ENCODE results near the gene HTT-AS. TPM values are rescaled to one million over a fixed set of nuclear protein-coding genes. Genes with fewer than 3 reads are reported as not detected.
A peak's percentile ranks its signal among the peaks of the same experiment; 100 is the strongest.

The HTT-AS gene
- not detected for total RNA-seq

- ATAC-seq (replicated peaks in 1 of 2) (peak; percentile 85 to 88), DNase-seq (peak; percentile 95 to 96)
- no peaks in the 10 kb centered on the region for H3K9me3 Mint-ChIP-seq
- H3K4me1 Mint-ChIP-seq (ENCODE audit: low read depth), result peaks cover 39% of the 10 kb centered on the region
- peak within 1 kb of the TSS; percentile 92 for H3K27ac Mint-ChIP-seq
- peaks cover 1 to 6% of the 10 kb centered on the region in 2 donors for H3K36me3 Mint-ChIP-seq (ENCODE audit: insufficient read depth in 2 of 2)
- no peaks in the 10 kb centered on the region for H3K27me3 Mint-ChIP-seq (ENCODE audit: low read depth)
- peak within 1 kb of the TSS; percentile 97 for H3K4me3 Mint-ChIP-seq
Measured at GRCh38 chr4:3074078-3074845, at the start of gene HTT-AS, which contains the start of gene HTT. TSS of gene HTT-AS (minus strand) at chr4:3074538. TSS of gene HTT (plus strand) at chr4:3074681. CDS start at chr4:3074826, 145 bp downstream.

GRCh38 chr4:3123181-3123671, 48.9 kb upstream of the HTT-AS start:
- H3K27ac Mint-ChIP-seq, result no peak overlapping the region
- ATAC-seq (replicated peaks in 1 of 2) (no peak), DNase-seq (no peak)
- no peak overlapping the region for H3K4me3 Mint-ChIP-seq
- H3K36me3 Mint-ChIP-seq (ENCODE audit: insufficient read depth in 2 of 2), result peaks cover 10 to 21% of the 10 kb centered on the region in 2 donors
- no peaks in the 10 kb centered on the region for H3K9me3 Mint-ChIP-seq
- H3K4me1 Mint-ChIP-seq (ENCODE audit: low read depth), result peaks cover 28% of the 10 kb centered on the region
- no peaks in the 10 kb centered on the region for H3K27me3 Mint-ChIP-seq (ENCODE audit: low read depth)

DNA sequence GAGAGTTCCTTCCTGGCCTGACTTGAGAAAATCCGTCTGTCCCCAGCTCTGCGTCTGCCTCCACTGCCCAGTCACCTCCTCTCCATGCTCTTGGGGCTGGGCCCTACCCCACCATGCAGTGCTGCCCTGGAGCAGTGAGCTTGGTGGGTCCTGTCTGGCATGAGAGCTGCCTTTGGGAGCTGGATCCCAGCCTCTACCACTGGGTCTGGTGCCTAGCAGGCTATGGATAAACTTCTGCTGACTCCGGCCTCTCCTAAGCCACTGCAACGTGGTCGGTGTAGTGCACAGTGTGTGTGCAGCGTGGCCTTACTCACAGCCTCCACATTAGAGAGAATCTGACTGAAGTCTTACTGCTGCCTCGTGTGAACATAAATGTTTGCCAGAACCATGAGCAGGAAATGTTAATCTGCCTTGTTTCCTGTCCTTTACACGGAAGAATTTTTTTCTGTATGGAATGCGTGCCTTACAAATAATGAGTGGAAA, 47.8 kb upstream of the HTT-AS start:
- H3K27ac Mint-ChIP-seq, result peak overlapping the region; percentile 65
- H3K36me3 Mint-ChIP-seq (ENCODE audit: insufficient read depth in 2 of 2), result peaks cover 7 to 16% of the 10 kb centered on the region in 2 donors
- H3K4me3 Mint-ChIP-seq, result no peak overlapping the region
- DNase-seq (no peak), ATAC-seq (replicated peaks in 1 of 2) (peak in 1 of 2 donors; percentile 32)
- H3K4me1 Mint-ChIP-seq (ENCODE audit: low read depth), result peaks cover 28% of the 10 kb centered on the region
- H3K9me3 Mint-ChIP-seq, result no peaks in the 10 kb centered on the region
- H3K27me3 Mint-ChIP-seq (ENCODE audit: low read depth), result no peaks in the 10 kb centered on the region

DNA sequence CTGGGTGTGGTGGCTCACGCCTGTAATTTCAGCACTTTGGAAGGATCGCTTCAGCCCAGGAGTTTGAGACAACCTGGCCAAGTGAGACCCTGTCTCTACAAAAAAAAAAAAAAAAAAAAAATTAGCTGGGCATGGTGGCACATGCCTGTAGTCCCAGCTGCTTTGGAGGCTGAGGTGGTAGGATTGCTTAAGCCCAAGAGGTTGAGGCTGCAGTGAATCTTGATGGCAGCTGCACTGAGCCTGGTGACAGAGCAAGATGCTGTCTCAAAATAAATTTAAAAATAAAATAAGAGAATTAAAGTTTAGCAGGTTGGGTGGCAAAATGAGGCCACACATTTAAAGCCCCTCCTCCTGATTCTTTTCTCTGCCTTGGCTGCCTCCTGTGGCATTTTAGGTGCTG, 47.3 kb upstream of the HTT-AS start:
- H3K4me1 Mint-ChIP-seq (ENCODE audit: low read depth), result peaks cover 28% of the 10 kb centered on the region
- H3K4me3 Mint-ChIP-seq, result no peak overlapping the region
- no peaks in the 10 kb centered on the region for H3K27me3 Mint-ChIP-seq (ENCODE audit: low read depth)
- peaks cover 5 to 16% of the 10 kb centered on the region in 2 donors for H3K36me3 Mint-ChIP-seq (ENCODE audit: insufficient read depth in 2 of 2)
- H3K9me3 Mint-ChIP-seq, result no peaks in the 10 kb centered on the region
- no peak for DNase-seq
- H3K27ac Mint-ChIP-seq, result no peak overlapping the region
- ATAC-seq (replicated peaks in 1 of 2), result no peak

DNA sequence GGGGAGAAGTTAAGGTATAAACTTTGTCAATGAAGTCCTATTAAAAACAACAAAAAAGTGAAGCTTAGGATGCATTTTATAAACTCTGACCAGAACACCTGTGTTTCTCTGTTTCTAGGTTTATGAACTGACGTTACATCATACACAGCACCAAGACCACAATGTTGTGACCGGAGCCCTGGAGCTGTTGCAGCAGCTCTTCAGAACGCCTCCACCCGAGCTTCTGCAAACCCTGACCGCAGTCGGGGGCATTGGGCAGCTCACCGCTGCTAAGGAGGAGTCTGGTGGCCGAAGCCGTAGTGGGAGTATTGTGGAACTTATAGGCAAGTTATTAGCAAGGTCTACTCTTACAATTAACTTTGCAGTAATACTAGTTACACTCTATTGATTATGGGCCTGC, 46.8 kb upstream of the HTT-AS start:
- peaks cover 28% of the 10 kb centered on the region for H3K4me1 Mint-ChIP-seq (ENCODE audit: low read depth)
- DNase-seq, result no peak
- no peaks in the 10 kb centered on the region for H3K9me3 Mint-ChIP-seq
- no peak overlapping the region for H3K27ac Mint-ChIP-seq
- H3K36me3 Mint-ChIP-seq (ENCODE audit: insufficient read depth in 2 of 2), result peaks cover 5 to 19% of the 10 kb centered on the region in 2 donors
- ATAC-seq (replicated peaks in 1 of 2), result no peak
- no peak overlapping the region for H3K4me3 Mint-ChIP-seq
- no peaks in the 10 kb centered on the region for H3K27me3 Mint-ChIP-seq (ENCODE audit: low read depth)

DNA sequence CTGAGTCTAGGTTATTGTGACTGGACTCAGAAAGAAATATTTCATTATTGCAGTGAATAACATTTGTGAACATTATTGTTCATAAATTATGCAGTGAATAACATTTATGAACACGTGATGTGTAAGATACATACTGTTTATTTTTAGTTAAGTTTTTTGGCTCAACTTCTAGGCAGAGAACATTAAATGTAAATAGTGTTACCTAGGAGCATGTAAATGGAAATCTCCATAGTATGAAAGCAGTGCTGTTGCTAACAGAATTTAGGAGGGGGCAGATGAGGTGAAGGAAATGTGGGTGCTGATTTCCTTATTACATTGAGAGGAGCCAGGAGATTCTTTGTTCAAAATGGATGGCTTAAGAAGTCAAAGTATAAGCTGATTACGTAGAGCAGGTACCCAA, 45.1 kb upstream of the HTT-AS start:
- Mint-ChIP-seq H3K36me3 (ENCODE audit: insufficient read depth in 2 of 2) (peaks cover 9 to 23% of the 10 kb centered on the region in 2 donors), H3K4me1 (ENCODE audit: low read depth) (peaks cover 25% of the 10 kb centered on the region), H3K27ac (no peak overlapping the region), H3K9me3 (no peaks in the 10 kb centered on the region), H3K4me3 (no peak overlapping the region), H3K27me3 (ENCODE audit: low read depth) (no peaks in the 10 kb centered on the region)
- DNase-seq, result no peak
- ATAC-seq (replicated peaks in 1 of 2), result no peak

DNA sequence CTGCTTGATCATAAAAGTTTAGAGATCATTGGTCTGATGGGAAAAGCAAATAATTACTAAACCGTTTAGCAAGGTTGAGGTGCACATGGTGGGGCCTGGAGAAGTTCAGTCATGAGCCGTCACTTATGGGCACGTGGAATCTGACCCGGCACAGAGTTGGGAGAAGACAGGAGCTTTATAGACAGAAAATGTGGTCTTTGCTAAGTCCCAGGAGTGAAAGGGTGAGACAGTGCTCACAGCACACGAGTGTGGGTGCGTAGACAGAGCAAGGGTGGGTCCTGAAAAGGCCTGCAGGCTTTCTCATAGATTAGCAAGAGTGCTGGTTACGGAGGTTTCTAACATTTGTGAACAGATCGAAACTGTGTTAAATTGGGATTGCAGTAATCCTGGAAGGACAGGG, 44.0 kb upstream of the HTT-AS start:
- H3K27me3 Mint-ChIP-seq (ENCODE audit: low read depth), result no peaks in the 10 kb centered on the region

DNA sequence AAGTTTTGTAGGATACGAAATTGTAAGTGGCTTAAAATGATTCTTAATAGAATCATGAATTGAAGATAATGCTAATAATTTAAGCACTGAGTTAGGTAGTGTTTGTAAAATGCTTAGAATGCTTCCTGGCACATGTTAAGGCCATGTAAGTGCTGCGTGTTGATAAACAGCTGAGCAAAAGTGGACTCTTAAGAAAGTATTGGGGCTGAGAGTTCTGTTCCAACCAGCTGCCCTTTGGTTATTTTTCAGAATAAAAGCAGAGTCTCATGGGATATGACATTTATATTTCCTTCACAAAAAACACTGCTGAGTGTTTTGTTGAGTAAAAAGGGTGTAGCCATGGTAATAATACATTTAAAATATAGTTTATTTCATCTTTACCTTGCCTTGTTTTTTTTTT, 42.6 kb upstream of the HTT-AS start:
- ATAC-seq (replicated peaks in 1 of 2) (no peak), DNase-seq (no peak)
- Mint-ChIP-seq H3K36me3 (ENCODE audit: insufficient read depth in 2 of 2) (peaks cover 6 to 21% of the 10 kb centered on the region in 2 donors), H3K4me3 (no peak overlapping the region), H3K27ac (no peak overlapping the region), H3K27me3 (ENCODE audit: low read depth) (no peaks in the 10 kb centered on the region), H3K9me3 (no peaks in the 10 kb centered on the region), H3K4me1 (ENCODE audit: low read depth) (peaks cover 1% of the 10 kb centered on the region)

More for the DNA sequence above, 44.0 kb upstream of the HTT-AS start:
- Mint-ChIP-seq H3K36me3 (ENCODE audit: insufficient read depth in 2 of 2) (peaks cover 9 to 23% of the 10 kb centered on the region in 2 donors), H3K27ac (peak overlapping the region; percentile 81), H3K9me3 (no peaks in the 10 kb centered on the region), H3K4me1 (ENCODE audit: low read depth) (peaks cover 14% of the 10 kb centered on the region), H3K4me3 (no peak overlapping the region)
- ATAC-seq (replicated peaks in 1 of 2) (no peak), DNase-seq (no peak)

DNA sequence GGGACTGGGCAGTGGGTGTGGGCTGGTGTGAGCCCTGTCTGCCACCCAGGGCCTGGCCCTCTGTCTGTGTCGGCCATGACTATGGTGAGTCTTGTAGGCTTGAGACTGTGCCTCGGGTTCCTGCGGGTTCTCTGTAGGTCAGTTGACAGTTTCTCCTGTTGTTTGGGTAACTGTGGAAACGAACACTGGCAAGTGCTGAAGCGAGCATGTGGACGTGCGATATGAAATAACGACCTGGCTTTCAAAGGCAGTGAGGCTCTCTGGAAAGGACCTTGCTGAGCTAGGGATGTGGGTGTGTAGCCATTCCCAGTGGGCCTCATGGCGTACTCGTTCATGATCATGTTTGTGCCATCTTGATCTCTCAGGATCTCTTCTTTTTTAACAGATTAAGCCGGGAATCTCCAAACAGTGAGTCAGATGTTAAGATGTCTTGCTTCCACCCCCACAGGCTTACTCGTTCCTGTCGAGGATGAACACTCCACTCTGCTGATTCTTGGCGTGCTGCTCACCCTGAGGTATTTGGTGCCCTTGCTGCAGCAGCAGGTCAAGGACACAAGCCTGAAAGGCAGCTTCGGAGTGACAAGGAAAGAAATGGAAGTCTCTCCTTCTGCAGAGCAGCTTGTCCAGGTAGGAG, 41.4 kb upstream of the HTT-AS start:
- no peak overlapping the region for H3K27ac Mint-ChIP-seq
- H3K27me3 Mint-ChIP-seq (ENCODE audit: low read depth), result no peaks in the 10 kb centered on the region
- no peaks in the 10 kb centered on the region for H3K4me1 Mint-ChIP-seq (ENCODE audit: low read depth)
- DNase-seq (no peak), ATAC-seq (replicated peaks in 1 of 2) (no peak)
- no peaks in the 10 kb centered on the region for H3K9me3 Mint-ChIP-seq
- H3K4me3 Mint-ChIP-seq, result no peak overlapping the region
- peaks cover 5 to 21% of the 10 kb centered on the region in 2 donors for H3K36me3 Mint-ChIP-seq (ENCODE audit: insufficient read depth in 2 of 2)

DNA sequence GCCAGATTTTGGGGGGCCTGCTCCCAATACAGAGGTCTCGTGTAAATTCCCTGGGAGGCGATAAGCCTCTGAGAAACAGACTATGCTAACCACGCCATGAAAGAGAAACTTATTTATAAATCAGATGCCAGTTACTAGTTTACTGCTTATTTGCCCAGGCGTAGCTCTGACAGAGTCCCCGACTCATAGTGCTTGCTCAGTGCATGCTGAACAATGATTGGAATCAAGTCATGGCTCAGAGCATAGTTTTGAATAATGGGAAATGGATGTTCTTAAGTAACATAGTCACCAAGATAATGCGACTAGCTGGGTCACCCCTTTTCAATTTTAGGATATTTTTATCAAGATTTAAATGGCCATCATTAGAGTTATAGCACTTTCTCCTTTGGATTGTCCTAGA, 40.0 kb upstream of the HTT-AS start:
- ATAC-seq (replicated peaks in 1 of 2), result no peak
- no peaks in the 10 kb centered on the region for H3K27me3 Mint-ChIP-seq (ENCODE audit: low read depth)
- H3K4me1 Mint-ChIP-seq (ENCODE audit: low read depth), result no peaks in the 10 kb centered on the region
- no peak overlapping the region for H3K27ac Mint-ChIP-seq
- no peak for DNase-seq
- H3K9me3 Mint-ChIP-seq, result no peaks in the 10 kb centered on the region
- no peak overlapping the region for H3K4me3 Mint-ChIP-seq
- peaks cover 4 to 27% of the 10 kb centered on the region in 2 donors for H3K36me3 Mint-ChIP-seq (ENCODE audit: insufficient read depth in 2 of 2)

DNA sequence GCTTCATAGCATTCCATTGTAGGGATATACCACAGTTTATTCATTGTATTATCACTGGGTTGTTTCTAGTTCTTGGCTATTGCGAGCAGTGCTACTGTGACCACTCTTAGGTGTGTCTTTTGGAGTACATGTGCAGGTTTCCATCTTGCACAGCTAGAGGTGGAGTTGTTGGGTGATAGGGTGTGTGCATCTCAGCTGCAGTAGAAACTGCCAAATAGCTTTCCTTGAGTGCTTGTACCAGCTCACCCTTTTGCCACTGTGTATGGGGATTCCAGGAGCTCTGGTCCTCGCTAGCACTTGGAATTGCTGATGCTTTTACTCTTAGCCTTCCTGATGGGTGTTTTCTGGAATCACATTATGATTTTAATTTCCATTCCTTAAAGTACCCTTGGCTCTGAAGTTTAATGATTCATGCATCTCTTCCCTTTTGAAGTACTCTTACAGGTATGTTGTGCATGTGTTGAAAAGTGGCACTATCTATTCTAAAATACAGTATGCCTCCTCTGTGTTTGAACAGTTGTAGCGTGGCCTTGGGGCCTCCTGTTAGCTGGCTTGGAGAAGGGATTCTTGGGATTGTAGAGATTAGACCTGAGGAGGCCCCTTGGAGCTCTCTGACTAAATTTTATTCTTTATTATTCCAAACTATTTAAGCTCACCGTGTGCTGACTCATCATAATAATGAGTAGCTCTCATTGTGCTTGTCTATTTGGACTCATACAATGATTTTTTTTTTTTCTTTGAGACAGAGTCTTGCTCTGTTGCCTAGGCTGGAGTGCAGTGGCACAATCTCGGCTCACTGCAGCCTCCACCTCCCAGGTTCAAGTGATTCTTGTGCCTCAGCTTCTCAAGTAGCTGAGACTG, 38.5 kb upstream of the HTT-AS start:
- DNase-seq (no peak), ATAC-seq (replicated peaks in 1 of 2) (no peak)
- Mint-ChIP-seq H3K36me3 (ENCODE audit: insufficient read depth in 2 of 2) (peaks cover 4 to 31% of the 10 kb centered on the region in 2 donors), H3K27me3 (ENCODE audit: low read depth) (no peaks in the 10 kb centered on the region), H3K4me1 (ENCODE audit: low read depth) (no peaks in the 10 kb centered on the region), H3K27ac (no peak overlapping the region), H3K9me3 (no peaks in the 10 kb centered on the region), H3K4me3 (no peak overlapping the region)

GRCh38 chr4:3112201-3112600, 37.9 kb upstream of the HTT-AS start:
- Mint-ChIP-seq H3K27ac (no peak overlapping the region), H3K9me3 (no peaks in the 10 kb centered on the region), H3K36me3 (ENCODE audit: insufficient read depth in 2 of 2) (peaks cover 4 to 34% of the 10 kb centered on the region in 2 donors), H3K4me1 (ENCODE audit: low read depth) (no peaks in the 10 kb centered on the region), H3K4me3 (no peak overlapping the region), H3K27me3 (ENCODE audit: low read depth) (no peaks in the 10 kb centered on the region)
- ATAC-seq (replicated peaks in 1 of 2), result no peak
- no peak for DNase-seq

GRCh38 chr4:3111461-3111860, 37.1 kb upstream of the HTT-AS start:
- H3K9me3 Mint-ChIP-seq, result no peaks in the 10 kb centered on the region
- no peak for DNase-seq
- no peaks in the 10 kb centered on the region for H3K27me3 Mint-ChIP-seq (ENCODE audit: low read depth)
- no peak overlapping the region for H3K27ac Mint-ChIP-seq
- H3K4me1 Mint-ChIP-seq (ENCODE audit: low read depth), result peaks cover 5% of the 10 kb centered on the region
- H3K4me3 Mint-ChIP-seq, result no peak overlapping the region
- no peak for ATAC-seq (replicated peaks in 1 of 2)
- peaks cover 4 to 35% of the 10 kb centered on the region in 2 donors for H3K36me3 Mint-ChIP-seq (ENCODE audit: insufficient read depth in 2 of 2)

All from activated T-cell treated with anti-CD3 and anti-CD28 coated beads, Interleukin-2, amount 50 U/mL, for 72 hours (primary cell).